Lung (tissue), 12 donors: ENCODE data around the gene SH3TC1. TPM values are rescaled to one million over a fixed set of nuclear protein-coding genes. Genes with fewer than 3 reads are reported as not detected.

ENCODE experiments used
- ATAC-seq: fragments of 200-7000 bp; cut with Tn5 transposase; one replicate; pipeline ENCODE4 v1.9.1; 2020; ENCODE audit warnings: moderate number of reproducible peaks; ENCODE audit not compliant: insufficient read depth, low FRiP score
- DNase-seq, 3 donors: peaks; one replicate each; pipeline ENCODE4 v3.0.0-alpha.2; 2013 to 2017
- H3K27ac ChIP-seq, 2 donors: one replicate each; pipeline ENCODE4 v1.5.1; 2013; ENCODE audit warnings: mild to moderate bottlenecking in 2 of 2, moderate library complexity in 2 of 2, control low read depth in 1 of 2, inconsistent platforms in 1 of 2, low read depth in 1 of 2, low read length in 1 of 2
- H3K27me3 ChIP-seq, 3 donors: one replicate each; pipeline ENCODE4 v1.5.1; 2013; ENCODE audit warnings: low read length in 2 of 3; ENCODE audit not compliant: control insufficient read depth in 3 of 3, insufficient read depth in 3 of 3
- H3K36me3 ChIP-seq, 4 donors: one replicate each; pipeline ENCODE4 v1.5.1; 2013; ENCODE audit warnings: low read length in 4 of 4, mild to moderate bottlenecking in 1 of 4, moderate library complexity in 1 of 4; ENCODE audit not compliant: control insufficient read depth in 4 of 4, insufficient read depth in 4 of 4
- H3K4me1 ChIP-seq, 5 donors: one replicate each; pipeline ENCODE4 v1.5.1; 2013; ENCODE audit warnings: low read length in 5 of 5, mild to moderate bottlenecking in 2 of 5, moderate library complexity in 1 of 5; ENCODE audit not compliant: control insufficient read depth in 5 of 5, insufficient read depth in 5 of 5
- H3K4me3 ChIP-seq: one replicate; pipeline ENCODE4 v1.5.1; 2013; ENCODE audit warnings: mild to moderate bottlenecking, control low read depth, moderate library complexity
- H3K9ac ChIP-seq, 2 donors: one replicate each; pipeline ENCODE4 v1.5.1; 2013; ENCODE audit warnings: low read length in 2 of 2, control low read depth in 1 of 2; ENCODE audit not compliant: insufficient read depth in 1 of 2
- H3K9me3 ChIP-seq, 4 donors: one replicate each; pipeline ENCODE4 v1.5.1; 2013; ENCODE audit warnings: low read length in 3 of 4, mild to moderate bottlenecking in 1 of 4, moderate library complexity in 1 of 4; ENCODE audit not compliant: control insufficient read depth in 4 of 4, insufficient read depth in 3 of 4
- WGBS, 2 donors: extraction: QIAGEN DNeasy Blood & Tissue Kit; methylation state at CpG; one replicate each; pipeline ENCODE4 v1.1.7; 2013; 5-methylcytosine and 5-hydroxymethylcytosine counted together
- polyA plus RNA-seq, 2 donors: library from polyadenylated mRNA; stranded (reverse); fragments of 200-250 nt; gene quantifications; one replicate each; pipeline ENCODE4 v1.2.1, GENCODE V29; 2013
- total RNA-seq, 2 donors: library from RNA; depleted of rRNA in 1 of 2; stranded (reverse); fragments of >200 nt in 1 of 2; gene quantifications; one replicate each; pipeline ENCODE4 v1.2.1, GENCODE V29; 2014 to 2021
- TF ChIP-seq, protein P1 (sequence below): IDR thresholded peaks from 2 replicates; pipeline ENCODE4 v1.5.1; 2012; ENCODE audit warnings: mild to moderate bottlenecking; ENCODE audit errors: control extremely low read depth, extremely low read depth
- donor health status: control.
- donor health status: control.
- donor health status: Bipolar disorder and iron deficiency.
- donor health status: healthy.
- donor health status: DM: yes; HTN: yes; CAD: no.

Gene SH3TC1
- total and polyA plus RNA-seq, 4 donors: 21.4 to 67.3 (median 38.1) TPM

DNA sequence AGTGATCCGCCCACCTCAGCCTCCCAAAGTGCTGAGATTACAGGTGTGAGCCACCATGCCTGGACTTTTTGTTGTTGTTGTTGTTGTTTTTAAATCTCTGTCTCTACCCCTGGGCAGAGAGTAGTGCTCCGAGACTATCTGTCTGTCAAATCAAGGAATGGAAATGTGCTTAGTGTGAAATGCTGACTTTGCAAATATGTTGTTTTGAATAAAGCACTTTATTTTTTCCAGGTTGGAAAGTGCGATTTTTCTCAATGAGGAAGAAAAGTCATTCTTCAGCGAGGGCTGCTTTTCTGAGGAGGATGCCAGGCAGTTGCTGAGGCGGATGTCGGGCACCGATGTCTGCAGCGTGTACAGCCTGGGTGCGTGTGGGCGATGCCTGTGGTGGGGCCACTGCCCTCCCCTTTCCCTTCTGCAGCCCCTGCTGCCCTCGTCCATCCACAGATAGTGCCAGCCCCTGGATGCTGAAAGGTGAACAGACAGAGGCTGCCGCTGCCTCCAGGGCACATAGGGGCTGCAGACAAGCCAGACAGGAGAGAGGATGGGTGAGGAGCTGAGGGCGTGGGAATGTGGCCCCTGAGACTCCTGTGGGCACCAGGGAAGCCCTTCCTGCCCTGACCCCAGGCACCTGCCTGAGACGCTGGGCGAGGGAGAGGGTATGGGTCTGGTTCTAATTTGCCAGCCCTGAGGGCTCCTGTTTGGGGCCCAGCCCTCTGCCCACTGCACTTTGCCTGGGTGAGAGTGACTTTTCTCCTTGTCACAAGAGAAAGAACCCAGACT, 23.7 kb downstream of the SH3TC1 start:
- DNase-seq: no peak
- no peak for ATAC-seq
- no peaks in the 10 kb centered on the region for H3K27me3 ChIP-seq
- no peak overlapping the region for H3K9ac ChIP-seq
- H3K36me3 ChIP-seq: peaks cover 0 to 58% (median 6%) of the 10 kb centered on the region in 4 donors
- peaks cover 0 to 9% (median 5%) of the 10 kb centered on the region in 5 donors for H3K4me1 ChIP-seq
- TF ChIP-seq, protein P1, sequence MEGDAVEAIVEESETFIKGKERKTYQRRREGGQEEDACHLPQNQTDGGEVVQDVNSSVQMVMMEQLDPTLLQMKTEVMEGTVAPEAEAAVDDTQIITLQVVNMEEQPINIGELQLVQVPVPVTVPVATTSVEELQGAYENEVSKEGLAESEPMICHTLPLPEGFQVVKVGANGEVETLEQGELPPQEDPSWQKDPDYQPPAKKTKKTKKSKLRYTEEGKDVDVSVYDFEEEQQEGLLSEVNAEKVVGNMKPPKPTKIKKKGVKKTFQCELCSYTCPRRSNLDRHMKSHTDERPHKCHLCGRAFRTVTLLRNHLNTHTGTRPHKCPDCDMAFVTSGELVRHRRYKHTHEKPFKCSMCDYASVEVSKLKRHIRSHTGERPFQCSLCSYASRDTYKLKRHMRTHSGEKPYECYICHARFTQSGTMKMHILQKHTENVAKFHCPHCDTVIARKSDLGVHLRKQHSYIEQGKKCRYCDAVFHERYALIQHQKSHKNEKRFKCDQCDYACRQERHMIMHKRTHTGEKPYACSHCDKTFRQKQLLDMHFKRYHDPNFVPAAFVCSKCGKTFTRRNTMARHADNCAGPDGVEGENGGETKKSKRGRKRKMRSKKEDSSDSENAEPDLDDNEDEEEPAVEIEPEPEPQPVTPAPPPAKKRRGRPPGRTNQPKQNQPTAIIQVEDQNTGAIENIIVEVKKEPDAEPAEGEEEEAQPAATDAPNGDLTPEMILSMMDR: no peak
- 93 to 95% methylated on average over 15 of the region's 15 CpGs for WGBS, 2 donors
- H3K9me3 ChIP-seq: peaks cover 0 to 4% (median under 1%) of the 10 kb centered on the region in 4 donors
- no peak overlapping the region for H3K4me3 ChIP-seq
- no peak overlapping the region for H3K27ac ChIP-seq

DNA sequence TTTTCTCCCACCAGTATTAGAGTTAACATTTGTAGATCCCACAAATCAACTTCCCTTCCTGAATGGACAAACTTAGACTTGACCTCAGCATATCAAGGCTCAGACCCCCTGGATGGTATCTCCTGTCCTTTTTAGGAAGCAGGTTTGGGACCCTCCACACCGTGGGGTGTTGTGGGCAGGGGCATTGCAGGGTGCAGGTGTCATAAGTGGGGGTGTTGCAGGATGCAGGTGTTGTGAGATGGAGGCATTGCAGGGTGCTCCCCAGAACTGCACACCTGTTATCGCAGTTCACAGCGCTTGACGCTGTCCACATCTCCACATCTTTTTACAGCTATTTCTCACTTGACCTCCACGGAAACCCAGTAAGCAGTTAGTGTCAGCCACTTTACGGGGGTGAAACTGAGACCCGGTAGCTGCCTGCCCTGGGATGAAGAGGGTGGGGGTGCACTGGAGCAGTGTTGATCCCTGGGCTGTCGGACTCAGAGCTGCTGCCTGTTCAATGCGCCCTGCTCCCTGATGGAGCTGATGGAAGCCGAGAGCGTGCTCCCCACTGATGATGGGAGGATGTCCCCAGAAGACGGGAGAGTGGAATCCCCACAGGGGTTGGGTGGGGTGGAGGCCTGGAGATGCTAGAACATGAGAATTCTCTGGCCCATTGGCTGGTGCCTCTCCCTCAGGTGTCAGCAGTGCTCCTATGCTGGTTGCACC, 25.3 kb downstream of the SH3TC1 start:
- TF ChIP-seq, protein P1: no peak
- 76 to 87% methylated on average over 12 of the region's 12 CpGs for WGBS, 2 donors
- Histone ChIP-seq H3K4me1 (peaks cover 0 to 17% (median 9%) of the 10 kb centered on the region in 5 donors), H3K9me3 (peaks cover 0 to 4% (median under 1%) of the 10 kb centered on the region in 4 donors), H3K27me3 (no peaks in the 10 kb centered on the region), H3K4me3 (no peak overlapping the region), H3K9ac (no peak overlapping the region), H3K36me3 (peaks cover 0 to 57% (median 6%) of the 10 kb centered on the region in 4 donors), H3K27ac (no peak overlapping the region)
- DNase-seq (no peak), ATAC-seq (no peak)

DNA sequence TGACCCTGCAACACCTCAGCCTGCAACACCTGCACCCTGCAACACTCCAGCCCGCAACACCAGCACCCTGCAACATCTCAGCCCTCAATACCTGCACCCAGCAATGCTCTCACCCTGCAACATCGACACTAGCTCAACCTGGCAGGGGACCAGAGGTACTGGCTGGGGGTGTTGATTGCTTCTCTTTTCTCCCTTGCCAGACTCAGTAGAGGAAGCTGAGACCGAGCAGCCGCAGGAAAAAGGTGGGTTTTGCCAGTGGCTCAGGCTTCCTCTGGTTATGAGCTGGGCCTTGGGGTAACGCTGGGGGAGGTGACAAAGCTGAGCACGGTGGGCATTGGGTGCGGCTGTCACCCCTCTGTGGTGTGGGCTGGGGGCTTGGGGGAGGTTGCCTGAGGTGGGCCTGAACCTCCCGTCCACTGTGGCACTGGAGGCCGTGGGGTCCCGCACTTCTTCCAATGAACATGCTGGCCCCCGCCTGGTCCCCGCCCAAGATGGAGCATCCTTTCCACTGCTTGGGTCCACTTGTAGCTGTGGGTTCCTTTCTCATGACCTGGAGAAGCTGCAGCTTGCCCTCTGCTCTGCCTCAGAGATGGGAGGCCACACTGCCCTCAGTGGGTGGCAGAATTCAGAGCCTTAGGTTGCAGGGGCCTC, 26.0 kb downstream of the SH3TC1 start:
- ATAC-seq (no peak), DNase-seq (no peak)
- Histone ChIP-seq H3K9me3 (peaks cover 0 to 4% (median under 1%) of the 10 kb centered on the region in 4 donors), H3K27me3 (no peaks in the 10 kb centered on the region), H3K9ac (no peak overlapping the region), H3K36me3 (peaks cover 0 to 55% (median 6%) of the 10 kb centered on the region in 4 donors), H3K27ac (no peak overlapping the region), H3K4me1 (peaks cover 0 to 17% (median 9%) of the 10 kb centered on the region in 5 donors), H3K4me3 (no peak overlapping the region)
- WGBS, 2 donors: 31 to 65% methylated on average over 10 to 12 of the region's 12 CpGs
- TF ChIP-seq, protein P1: no peak
